Stimulated activated naive CD8-positive, alpha-beta T cell treated with anti-CD3 and anti-CD28 coated beads, Interleukin-15, Interleukin-2, amounts not matched to agents 100 ng/mL and 50 ng/mL, for 24 hours (primary cell): ENCODE measurements around the gene ASCC1.

Experiments
- H3K27ac Mint-ChIP-seq: one replicate; pipeline ENCODE4 v1.8.0; 2021; ENCODE audit warnings: mild to moderate bottlenecking, mixed read lengths
- H3K27me3 Mint-ChIP-seq: one replicate; pipeline ENCODE4 v1.8.0; 2021; ENCODE audit warnings: mixed read lengths
- H3K36me3 Mint-ChIP-seq: one replicate; pipeline ENCODE4 v1.8.0; 2021; ENCODE audit warnings: low read depth, mixed read lengths
- H3K4me1 Mint-ChIP-seq: one replicate; pipeline ENCODE4 v1.8.0; 2021; ENCODE audit warnings: low read depth, mixed read lengths
- H3K4me3 Mint-ChIP-seq: one replicate; pipeline ENCODE4 v1.8.0; 2021; ENCODE audit warnings: mild to moderate bottlenecking, mixed read lengths
- H3K9me3 Mint-ChIP-seq: one replicate; pipeline ENCODE4 v1.8.0; 2021; ENCODE audit warnings: mixed read lengths

The ASCC1 gene

DNA sequence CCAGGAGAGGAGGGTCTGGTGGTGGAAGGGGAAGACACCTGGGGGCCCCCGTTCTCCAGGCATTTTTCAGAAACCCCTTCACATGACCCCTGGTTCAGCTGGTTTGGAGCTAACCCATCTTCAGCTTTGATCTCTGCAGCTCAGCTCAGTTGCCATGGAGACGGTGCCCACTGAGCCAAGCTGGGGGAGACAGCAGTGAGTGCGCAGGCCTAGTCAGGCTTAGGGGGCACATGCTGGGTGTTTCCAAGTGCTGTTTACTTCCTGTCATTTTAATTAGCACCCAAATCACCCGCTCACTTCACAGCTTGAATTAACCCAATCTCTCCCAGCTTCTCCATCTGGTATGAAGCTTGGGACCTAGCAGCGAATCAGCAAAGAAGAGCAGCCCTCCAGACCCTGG is 136.7 kb downstream of the ASCC1 start:
- peak overlapping the region; percentile 93 for H3K27ac Mint-ChIP-seq
- peak overlapping the region; percentile 55 for H3K4me3 Mint-ChIP-seq
- peaks cover 95% of the 10 kb centered on the region for H3K4me1 Mint-ChIP-seq
- H3K27me3 Mint-ChIP-seq: no peaks in the 10 kb centered on the region
- peaks cover 13% of the 10 kb centered on the region for H3K36me3 Mint-ChIP-seq
- H3K9me3 Mint-ChIP-seq: no peaks in the 10 kb centered on the region

DNA sequence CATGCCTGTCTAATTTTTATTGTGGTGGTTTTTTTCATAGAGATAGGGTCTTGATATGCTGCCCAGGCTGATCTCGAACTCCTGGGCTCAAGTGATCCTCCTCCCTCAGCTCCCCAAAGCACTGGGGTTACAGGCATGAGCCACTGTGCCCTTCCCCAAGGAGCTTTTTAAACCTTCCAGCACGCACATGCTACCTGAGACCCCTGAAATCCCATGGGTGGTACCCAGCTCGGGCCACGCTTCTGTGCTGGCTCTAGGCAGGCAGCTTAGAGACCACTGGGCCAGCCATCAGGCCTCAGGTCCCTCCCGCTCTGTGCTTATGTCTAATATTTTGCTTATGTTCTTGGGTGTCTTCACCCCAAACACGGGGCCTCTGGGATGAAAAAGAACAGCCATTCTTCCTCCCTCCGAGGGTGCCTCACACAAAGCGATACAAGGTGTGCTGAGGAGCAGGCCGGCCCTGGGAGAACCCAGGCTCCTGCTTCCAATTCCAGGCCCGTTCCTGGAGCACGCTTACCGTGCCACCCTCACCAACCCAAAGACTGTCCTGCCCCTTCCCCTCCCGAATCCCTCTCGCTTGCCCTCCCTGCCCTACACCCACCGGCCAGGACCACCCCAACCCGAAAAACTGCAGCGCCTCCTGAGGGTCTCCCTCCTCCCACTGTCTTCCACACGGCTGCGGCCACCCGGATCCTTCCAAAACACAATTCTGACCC is 138.6 kb downstream of the ASCC1 start:
- Mint-ChIP-seq H3K4me3 (peak overlapping the region; percentile 10), H3K36me3 (peaks cover 16% of the 10 kb centered on the region), H3K27ac (peak overlapping the region; percentile 86), H3K4me1 (peaks cover 93% of the 10 kb centered on the region), H3K9me3 (no peaks in the 10 kb centered on the region), H3K27me3 (no peaks in the 10 kb centered on the region)

DNA sequence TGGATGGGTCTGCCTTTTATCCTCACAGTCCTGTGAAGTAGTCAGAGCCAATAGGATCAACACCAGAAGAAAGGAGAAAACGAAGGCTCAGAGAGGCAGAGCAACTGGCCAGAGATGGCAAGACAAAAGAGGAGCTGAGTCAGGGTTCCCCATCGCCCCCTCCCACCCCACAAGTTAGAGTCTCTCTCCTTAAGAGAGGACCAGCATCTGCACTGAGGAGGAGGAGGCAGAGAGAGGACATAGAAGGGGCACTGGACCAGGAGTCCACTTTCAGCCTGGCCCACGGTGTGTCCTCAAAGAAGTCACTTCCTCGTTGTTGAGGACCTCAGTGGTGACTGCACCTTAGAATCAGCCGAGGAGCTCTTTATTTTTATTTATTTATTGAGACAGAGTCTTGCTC is 139.3 kb downstream of the ASCC1 start:
- peaks cover 88% of the 10 kb centered on the region for H3K4me1 Mint-ChIP-seq
- H3K4me3 Mint-ChIP-seq: peak overlapping the region; percentile 35
- H3K9me3 Mint-ChIP-seq: no peaks in the 10 kb centered on the region
- peak overlapping the region; percentile 90 for H3K27ac Mint-ChIP-seq
- no peaks in the 10 kb centered on the region for H3K27me3 Mint-ChIP-seq
- H3K36me3 Mint-ChIP-seq: peaks cover 22% of the 10 kb centered on the region

DNA sequence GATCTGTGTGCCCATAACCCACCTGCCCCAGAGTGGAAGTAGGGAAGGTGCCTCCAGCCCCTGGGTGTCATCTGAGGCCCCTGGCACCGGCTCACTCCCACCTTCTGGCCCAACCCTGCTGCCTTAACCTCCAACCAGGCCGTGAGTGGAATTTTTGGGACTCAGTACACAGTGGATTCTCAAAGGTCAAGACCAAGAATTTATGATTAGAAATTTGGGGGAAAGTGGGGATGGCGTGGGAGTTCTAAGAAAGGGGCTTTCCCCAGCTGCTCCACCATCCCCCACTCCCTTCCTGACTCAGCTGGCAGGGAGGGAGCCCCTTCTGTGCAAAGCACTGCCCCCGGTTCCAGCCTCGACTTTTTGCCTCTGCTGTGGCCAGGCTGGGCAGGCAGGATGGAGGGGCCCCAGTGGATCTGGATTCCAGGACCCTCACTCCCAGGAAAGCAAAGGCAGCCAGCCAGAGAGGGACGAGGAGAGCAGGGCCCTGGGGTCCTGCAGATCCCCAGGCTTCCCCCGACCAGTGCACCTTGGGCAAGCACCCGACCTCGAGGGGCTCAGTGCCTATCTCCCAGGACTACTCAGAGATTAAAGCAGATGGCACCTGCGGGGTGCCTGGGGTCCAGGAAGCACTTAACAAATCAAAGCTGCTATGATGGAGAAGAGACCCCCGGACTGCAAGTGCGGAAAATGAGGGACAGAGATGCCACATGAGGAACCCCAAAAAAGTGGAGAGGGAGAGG is 140.5 kb downstream of the ASCC1 start:
- H3K36me3 Mint-ChIP-seq: peaks cover 29% of the 10 kb centered on the region
- H3K27ac Mint-ChIP-seq: peak overlapping the region; percentile 90
- no peaks in the 10 kb centered on the region for H3K9me3 Mint-ChIP-seq
- no peaks in the 10 kb centered on the region for H3K27me3 Mint-ChIP-seq
- H3K4me1 Mint-ChIP-seq: peaks cover 86% of the 10 kb centered on the region
- H3K4me3 Mint-ChIP-seq: peak overlapping the region; percentile 55

DNA sequence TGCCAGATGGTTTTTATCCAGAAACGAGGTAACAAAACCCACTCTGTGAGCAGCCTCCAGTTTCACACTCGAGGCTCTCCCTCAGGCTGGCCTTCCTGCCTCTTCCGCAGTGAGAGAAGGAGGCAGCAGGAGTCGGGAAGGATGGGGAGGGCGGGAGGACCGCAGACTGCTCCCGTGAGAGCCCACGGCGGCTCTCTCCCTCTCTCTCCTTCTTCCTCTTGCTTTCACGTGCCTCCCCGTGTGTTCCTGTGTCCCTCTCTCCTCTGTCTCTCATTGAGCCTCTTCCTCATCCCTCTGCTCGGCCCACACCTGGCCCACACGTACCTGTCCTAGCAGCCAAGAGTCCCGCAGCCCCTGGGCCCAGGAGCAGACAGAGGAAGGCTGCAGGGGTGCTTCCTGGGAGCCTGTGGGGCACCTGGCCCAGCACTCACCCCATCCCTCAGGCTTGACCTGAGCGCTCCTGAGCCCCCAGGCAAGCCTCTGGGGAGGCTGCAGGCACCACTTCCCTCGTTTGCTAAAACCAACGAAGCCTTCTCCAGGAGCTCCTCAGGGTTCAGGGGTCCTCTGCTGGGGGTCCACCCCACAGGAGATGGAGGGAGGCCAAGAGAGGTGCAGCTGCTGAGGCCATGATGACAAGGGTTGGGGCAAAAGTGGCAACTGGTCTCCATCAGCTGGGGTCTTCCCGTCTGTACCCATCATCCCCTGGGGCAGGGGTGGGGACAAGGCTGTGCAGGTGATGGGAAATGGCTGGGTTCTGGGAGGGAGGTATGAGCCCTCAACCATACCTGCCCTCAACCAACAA is 141.3 kb downstream of the ASCC1 start:
- H3K9me3 Mint-ChIP-seq: no peaks in the 10 kb centered on the region
- H3K4me3 Mint-ChIP-seq: peak overlapping the region; percentile 55
- peak overlapping the region; percentile 90 for H3K27ac Mint-ChIP-seq
- peaks cover 87% of the 10 kb centered on the region for H3K4me1 Mint-ChIP-seq
- no peaks in the 10 kb centered on the region for H3K27me3 Mint-ChIP-seq
- peaks cover 32% of the 10 kb centered on the region for H3K36me3 Mint-ChIP-seq

DNA sequence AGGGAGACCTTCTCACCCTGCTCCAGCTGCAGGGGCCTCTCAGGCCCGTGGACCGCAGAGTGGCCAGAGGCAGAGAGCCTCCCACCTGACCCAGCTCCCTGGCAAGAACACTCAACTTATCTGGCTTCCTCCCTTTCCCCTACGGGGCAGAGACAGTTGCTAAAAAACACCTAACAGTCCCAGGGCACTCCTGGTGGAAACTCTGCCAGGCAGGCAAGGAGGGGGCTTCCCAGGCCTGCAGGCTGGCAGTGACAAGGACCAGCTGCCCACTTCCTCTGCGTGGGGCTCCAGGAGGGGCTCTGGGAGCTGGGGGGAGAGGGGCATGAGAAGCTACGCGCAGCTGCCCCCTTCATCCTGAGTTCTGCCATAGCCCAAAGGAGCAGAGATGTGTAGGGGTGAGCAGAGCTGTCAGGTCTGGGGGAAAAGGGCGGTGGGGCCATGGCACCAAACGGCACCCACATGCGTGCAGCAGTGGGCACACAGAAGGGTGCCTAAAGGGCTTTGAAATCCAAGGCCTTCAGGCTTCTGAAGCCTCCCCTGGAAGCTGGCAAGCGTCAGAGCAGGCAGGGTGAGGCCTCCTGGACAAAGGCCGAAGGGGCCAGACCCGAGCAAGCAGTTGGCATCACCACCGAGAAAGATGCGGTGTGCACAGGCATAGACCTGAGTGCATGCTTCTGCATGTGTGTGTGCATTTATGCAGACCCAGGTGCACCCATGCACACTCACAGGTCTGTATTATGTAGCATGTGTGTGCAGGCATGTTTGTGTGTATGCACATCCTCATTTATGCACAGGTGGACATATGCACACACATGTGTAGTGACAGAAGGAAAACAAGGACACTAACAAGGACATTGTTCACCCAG is 142.1 kb downstream of the ASCC1 start:
- peak overlapping the region; percentile 90 for H3K27ac Mint-ChIP-seq
- peaks cover 87% of the 10 kb centered on the region for H3K4me1 Mint-ChIP-seq
- H3K4me3 Mint-ChIP-seq: no peak overlapping the region
- no peaks in the 10 kb centered on the region for H3K9me3 Mint-ChIP-seq
- H3K36me3 Mint-ChIP-seq: peaks cover 40% of the 10 kb centered on the region
- no peaks in the 10 kb centered on the region for H3K27me3 Mint-ChIP-seq

DNA sequence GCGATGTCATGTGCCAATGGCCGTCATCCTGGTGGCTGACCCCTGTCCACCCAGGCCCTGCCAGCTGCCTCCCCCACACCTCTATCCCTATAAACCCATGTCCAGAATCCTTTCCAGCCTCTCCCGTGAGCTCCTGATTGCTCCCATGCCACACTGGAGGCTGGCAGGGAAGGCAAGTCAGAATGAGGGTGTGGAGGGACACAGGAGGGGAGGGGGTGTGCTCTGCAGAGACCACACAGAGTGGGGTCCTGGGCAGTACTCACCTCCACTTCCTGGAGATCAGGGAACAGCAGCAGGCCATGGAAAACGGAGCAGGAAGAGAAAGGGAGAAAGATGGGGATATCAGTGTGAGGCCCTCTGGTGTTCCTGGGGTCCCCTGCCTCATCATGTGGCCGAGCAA is 143.4 kb downstream of the ASCC1 start:
- Mint-ChIP-seq H3K4me1 (peaks cover 81% of the 10 kb centered on the region), H3K4me3 (no peak overlapping the region), H3K9me3 (no peaks in the 10 kb centered on the region), H3K27ac (peak overlapping the region; percentile 61), H3K27me3 (no peaks in the 10 kb centered on the region), H3K36me3 (peaks cover 40% of the 10 kb centered on the region)

DNA sequence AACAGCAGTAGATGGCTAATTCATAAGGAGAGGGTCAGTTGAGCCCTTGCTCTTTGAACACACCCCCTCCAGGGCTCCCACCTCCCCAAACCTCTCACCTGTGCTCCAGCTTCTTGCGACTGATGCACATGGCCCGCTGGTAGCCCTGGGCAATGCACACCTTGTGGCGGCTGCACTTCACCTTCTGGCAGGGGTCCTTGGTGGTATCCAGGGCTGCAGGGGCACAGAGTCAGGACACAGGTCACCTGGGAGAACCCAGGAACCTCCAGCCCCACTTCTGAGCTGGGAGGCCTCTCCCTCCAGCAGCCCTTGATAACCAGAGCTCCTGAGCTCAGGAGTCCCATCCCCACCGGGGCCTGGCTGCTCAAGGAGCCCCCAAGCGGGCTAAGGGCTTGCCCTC is 144.0 kb downstream of the ASCC1 start:
- no peak overlapping the region for H3K27ac Mint-ChIP-seq

DNA sequence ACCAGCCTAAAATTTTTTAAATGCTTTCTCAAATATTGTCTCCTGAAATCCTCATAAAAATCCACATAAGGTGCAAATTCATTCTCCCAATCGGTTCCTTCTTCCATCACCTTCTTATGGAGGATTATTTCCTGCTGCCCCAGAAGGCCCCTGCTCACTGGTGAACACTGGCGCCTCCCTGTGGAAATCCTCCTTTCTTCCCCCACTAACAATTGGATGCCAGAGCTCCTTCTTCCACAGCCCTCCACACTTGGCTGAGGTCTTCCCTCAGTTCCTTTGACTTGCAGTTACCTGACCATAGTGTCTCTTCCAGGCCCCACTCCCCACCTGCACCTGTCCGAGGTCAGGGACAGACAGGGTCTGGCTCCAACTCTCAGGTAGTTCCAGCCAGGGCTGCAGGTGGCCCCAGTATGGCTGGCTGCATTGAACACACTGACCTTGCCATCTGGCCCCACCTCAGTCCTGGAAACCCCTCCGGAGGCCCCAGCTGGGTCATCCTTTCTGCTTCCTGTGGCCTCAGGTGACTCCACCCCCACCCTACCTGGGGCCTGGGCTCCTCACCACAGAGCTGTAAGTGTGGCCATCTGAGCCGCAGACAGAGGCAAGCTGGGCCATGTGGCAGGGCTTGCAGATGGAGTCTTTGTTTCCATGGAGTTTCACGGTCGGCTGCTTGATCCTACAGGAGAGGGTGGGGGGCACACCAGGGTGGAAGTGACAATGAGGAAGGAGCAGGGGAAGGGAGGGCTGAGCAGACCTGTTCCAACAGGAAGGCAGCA is 146.1 kb downstream of the ASCC1 start:
- H3K9me3 Mint-ChIP-seq: no peaks in the 10 kb centered on the region
- no peaks in the 10 kb centered on the region for H3K27me3 Mint-ChIP-seq
- peak overlapping the region; percentile 77 for H3K27ac Mint-ChIP-seq
- H3K36me3 Mint-ChIP-seq: peaks cover 50% of the 10 kb centered on the region
- no peak overlapping the region for H3K4me3 Mint-ChIP-seq
- peaks cover 54% of the 10 kb centered on the region for H3K4me1 Mint-ChIP-seq

More for the DNA sequence above, 144.0 kb downstream of the ASCC1 start:
- Mint-ChIP-seq H3K27me3 (no peaks in the 10 kb centered on the region), H3K9me3 (no peaks in the 10 kb centered on the region), H3K36me3 (peaks cover 40% of the 10 kb centered on the region), H3K4me3 (no peak overlapping the region), H3K4me1 (peaks cover 75% of the 10 kb centered on the region)

DNA sequence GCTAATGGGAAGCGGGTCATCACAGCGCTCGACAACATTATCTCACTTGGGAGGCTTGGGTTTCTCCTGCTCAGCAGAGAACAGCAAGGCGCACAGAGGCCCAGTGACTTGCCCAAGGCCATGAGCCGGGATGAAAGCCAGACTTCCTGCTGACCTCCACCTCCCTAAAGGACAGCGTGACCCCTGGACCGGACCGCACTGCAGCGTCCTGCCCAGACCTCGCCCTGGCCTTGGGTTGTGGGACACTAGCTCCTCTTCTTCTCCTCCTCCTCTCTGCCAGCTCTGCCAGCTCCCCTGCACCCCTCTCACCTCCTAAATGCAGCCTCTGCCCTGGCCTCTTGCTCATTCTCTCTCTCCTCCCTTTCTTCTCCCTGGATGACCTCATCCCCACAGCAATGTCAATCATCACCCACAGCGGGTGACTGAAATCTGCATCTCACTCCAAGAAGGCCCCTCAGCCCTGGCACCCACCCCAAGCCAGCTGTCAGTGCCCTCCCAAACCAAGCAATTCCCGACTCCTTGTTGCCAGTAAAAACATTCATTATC is 147.1 kb downstream of the ASCC1 start:
- Mint-ChIP-seq H3K36me3 (peaks cover 54% of the 10 kb centered on the region), H3K4me3 (no peak overlapping the region), H3K27me3 (no peaks in the 10 kb centered on the region), H3K9me3 (no peaks in the 10 kb centered on the region), H3K4me1 (peaks cover 47% of the 10 kb centered on the region), H3K27ac (peak overlapping the region; percentile 66)

DNA sequence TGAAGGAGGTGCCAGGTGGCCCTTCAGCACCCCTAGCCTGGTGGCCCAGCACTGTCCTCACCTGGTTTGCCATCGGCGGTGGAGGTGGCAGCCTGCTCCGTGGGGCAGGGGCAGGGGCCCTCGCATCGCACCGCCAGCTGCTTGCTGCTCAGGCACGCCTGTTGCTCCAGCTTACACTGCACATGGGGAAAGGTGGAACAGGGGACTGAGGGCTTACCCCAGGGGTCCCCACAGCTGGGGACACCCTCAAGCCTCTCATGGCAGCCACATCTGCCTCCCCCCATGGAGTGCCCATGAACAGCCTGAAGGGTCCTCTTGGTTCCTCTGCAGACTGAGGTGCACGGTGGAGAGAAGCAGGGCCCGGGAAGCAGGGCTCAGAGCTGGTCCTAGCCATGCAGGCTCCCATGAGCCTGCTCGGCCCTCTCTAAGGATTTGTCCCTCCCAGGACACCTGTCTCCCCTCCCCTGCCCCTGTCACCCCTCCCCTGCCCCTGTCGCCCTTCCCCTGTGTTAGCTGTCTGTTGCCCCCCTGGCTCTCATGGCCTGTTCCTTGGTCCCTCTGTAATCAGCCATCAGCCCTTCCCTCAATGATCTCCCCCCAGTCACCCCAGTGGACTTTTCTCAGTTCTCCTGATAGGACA is 147.8 kb downstream of the ASCC1 start:
- H3K4me1 Mint-ChIP-seq: peaks cover 40% of the 10 kb centered on the region
- H3K27ac Mint-ChIP-seq: peak overlapping the region; percentile 66
- no peaks in the 10 kb centered on the region for H3K27me3 Mint-ChIP-seq
- no peaks in the 10 kb centered on the region for H3K9me3 Mint-ChIP-seq
- H3K36me3 Mint-ChIP-seq: peaks cover 54% of the 10 kb centered on the region
- no peak overlapping the region for H3K4me3 Mint-ChIP-seq

DNA sequence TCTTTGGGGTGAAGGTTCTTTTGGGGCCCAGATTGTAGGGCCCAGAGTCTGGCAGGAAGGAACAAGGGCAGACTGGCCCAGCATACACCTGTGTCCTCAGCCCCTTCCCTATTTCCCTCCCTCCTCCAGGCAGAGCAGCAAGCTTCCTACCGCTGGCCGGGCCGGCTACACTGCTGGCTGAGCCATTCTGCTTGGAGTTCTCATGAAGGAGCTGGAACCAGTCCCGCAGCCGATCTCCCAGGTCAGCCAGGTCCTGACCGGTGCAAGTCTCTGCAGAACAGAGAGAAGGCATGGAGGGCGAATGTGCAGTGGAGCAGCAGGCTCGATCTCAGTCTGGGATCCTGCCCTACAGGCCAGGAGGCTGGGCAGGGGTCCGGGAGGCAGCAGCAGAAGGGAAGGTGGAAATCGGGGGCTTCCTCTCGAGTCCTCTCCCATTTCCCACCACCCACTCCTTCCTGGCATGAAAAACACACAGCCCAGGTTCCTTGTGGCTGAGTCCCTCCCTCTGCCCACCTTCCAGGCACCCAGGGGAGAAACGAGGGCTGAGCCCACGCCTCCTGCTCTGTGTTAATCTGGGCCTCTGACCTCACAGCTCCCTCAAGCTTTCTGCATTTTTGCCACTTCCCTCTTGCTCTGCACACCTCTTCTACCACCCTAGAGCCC is 148.5 kb downstream of the ASCC1 start:
- peak overlapping the region; percentile 8 for H3K27ac Mint-ChIP-seq
- H3K9me3 Mint-ChIP-seq: no peaks in the 10 kb centered on the region
- H3K4me1 Mint-ChIP-seq: peaks cover 36% of the 10 kb centered on the region
- H3K4me3 Mint-ChIP-seq: no peak overlapping the region
- peaks cover 51% of the 10 kb centered on the region for H3K36me3 Mint-ChIP-seq
- H3K27me3 Mint-ChIP-seq: no peaks in the 10 kb centered on the region
